GM21367 (cell line): ENCODE results near the gene SMU1.
"Not testable (repeated sequence)": the region's sequence is repeated elsewhere in the genome, so short reads cannot be mapped to it uniquely, and the experiment has no call there.

Experiments
- ATAC-seq: cut with Tn5 transposase; IDR thresholded peaks from one replicate; pipeline ENCODE4 v1.9.1; 2021; ENCODE audit not compliant: unreplicated experiment

SMU1 gene

GRCh38 chr9:33105959-33106358 lies 29.5 kb upstream of the SMU1 start:
- no peak for ATAC-seq

GRCh38 chr9:33105504-33105903 lies 29.0 kb upstream of the SMU1 start:
- no peak for ATAC-seq

- no peak for ATAC-seq
These were observed 27.9 kb upstream of the SMU1 start for GRCh38 chr9:33104401-33104800.

GRCh38 chr9:33103501-33104281 lies 27.2 kb upstream of the SMU1 start:
- no peak for ATAC-seq

- no peak for ATAC-seq
These were observed 26.2 kb upstream of the SMU1 start for GRCh38 chr9:33102551-33103210.

GRCh38 chr9:33101104-33101951 lies 24.9 kb upstream of the SMU1 start:
- ATAC-seq: no peak

- no peak for ATAC-seq
These were observed 23.3 kb upstream of the SMU1 start for GRCh38 chr9:33099754-33100153.

- ATAC-seq: no peak
These were observed 20.7 kb upstream of the SMU1 start for GRCh38 chr9:33097192-33097591.

GRCh38 chr9:33092634-33093033 lies 16.2 kb upstream of the SMU1 start:
- no peak for ATAC-seq

GRCh38 chr9:33085672-33086071 lies 9.2 kb upstream of the SMU1 start:
- not testable (repeated sequence) for ATAC-seq

GRCh38 chr9:33082538-33083326 lies 6.3 kb upstream of the SMU1 start:
- ATAC-seq: no peak

- ATAC-seq: no peak
These were observed 5.7 kb upstream of the SMU1 start for GRCh38 chr9:33082128-33082527.

GRCh38 chr9:33081128-33081851 lies 4.8 kb upstream of the SMU1 start:
- ATAC-seq: no peak

GRCh38 chr9:33080534-33080933 lies 4.1 kb upstream of the SMU1 start:
- no peak for ATAC-seq

- no peak for ATAC-seq
These were observed 7.5 kb downstream of the SMU1 start for GRCh38 chr9:33068991-33069390.

GRCh38 chr9:33065157-33066076 lies 11.1 kb downstream of the SMU1 start:
- peak; percentile 70 for ATAC-seq

- ATAC-seq: no peak
These were observed 25.3 kb downstream of the SMU1 start for GRCh38 chr9:33051144-33051543.

GRCh38 chr9:33049680-33050361 lies 26.7 kb downstream of the SMU1 start:
- ATAC-seq: peak; percentile 87

GRCh38 chr9:33048054-33048465 lies 28.4 kb downstream of the SMU1 start:
- no peak for ATAC-seq
